Heart left ventricle (tissue), 13 donors: ENCODE measurements around the gene REPIN1.

ENCODE experiments used
- POLR2A ChIP-seq, 2 donors: fragments of 450-650 bp; IDR thresholded peaks; one replicate each; pipeline ENCODE4 v1.6.1; 2017; ENCODE audit warnings: antibody characterized with exemption in 2 of 2, mild to moderate bottlenecking in 2 of 2, moderate library complexity in 2 of 2
- TF ChIP-seq, protein P1 (sequence below), 12 donors: fragments of 200-600 bp; sonication (generic) in 4 of 12; IDR thresholded peaks; one replicate each; pipeline versions ENCODE4 v1.5.0 to v1.8.0; 2018 to 2022; ENCODE audit warnings: antibody characterized with exemption in 12 of 12, mild to moderate bottlenecking in 5 of 12
- donor health status: ischemic (EF 13 %, LVEDD 7.1; RV severe dilation, severe dysfunction).
- donor health status: DM: no; HTN: yes; CAD: no.
- donor health status: DM: no; HTN: no; CAD: no.
- donor health status: ischemic (EF 25% LVEDD 6.9; RV normal size, moderate dysfunction).
- donor health status: ischemic (EF 25% LVEDD 5.7; RV mildly dilated, moderate dysfunction).
- donor health status: ischemic (EF 35%, LVEDD 5.7; RV mildly dilated, moderate dysfunction).
- donor health status: nonischemic (EF 11% LVEDD 7.7; RV severe dilation, severe dysfunction).
- donor health status: DM: yes; HTN: yes; CAD: no.
- donor health status: PGD.
- donor health status: ischemic (EF 29% LVEDD 5.4; RV normal size, mild dysfunction).
- donor health status: nonischemic (EF 23%, LVEDD 6.1; RV moderate dilation, normal function).

DNA sequence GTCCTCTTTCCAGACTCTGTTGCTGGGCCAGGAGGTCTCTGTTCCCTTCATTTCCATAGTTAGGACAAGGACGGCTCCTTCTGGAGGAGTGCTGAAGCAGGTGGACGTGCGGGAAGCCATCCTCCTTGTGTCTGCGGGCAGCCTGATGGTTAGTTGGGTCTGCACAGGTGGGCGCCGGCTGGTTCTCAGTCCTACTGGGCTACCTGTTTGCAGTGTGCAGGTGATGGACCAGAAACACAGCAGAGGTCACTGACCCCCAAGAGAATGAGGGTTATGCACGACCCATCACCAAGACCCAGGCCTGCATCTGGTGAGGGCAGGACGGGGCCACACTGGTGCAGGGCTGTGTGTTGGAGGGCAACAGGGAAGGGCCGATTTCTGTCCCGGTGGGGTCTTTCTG lies 35.0 kb upstream of the REPIN1 start:
- TF ChIP-seq, protein P1, sequence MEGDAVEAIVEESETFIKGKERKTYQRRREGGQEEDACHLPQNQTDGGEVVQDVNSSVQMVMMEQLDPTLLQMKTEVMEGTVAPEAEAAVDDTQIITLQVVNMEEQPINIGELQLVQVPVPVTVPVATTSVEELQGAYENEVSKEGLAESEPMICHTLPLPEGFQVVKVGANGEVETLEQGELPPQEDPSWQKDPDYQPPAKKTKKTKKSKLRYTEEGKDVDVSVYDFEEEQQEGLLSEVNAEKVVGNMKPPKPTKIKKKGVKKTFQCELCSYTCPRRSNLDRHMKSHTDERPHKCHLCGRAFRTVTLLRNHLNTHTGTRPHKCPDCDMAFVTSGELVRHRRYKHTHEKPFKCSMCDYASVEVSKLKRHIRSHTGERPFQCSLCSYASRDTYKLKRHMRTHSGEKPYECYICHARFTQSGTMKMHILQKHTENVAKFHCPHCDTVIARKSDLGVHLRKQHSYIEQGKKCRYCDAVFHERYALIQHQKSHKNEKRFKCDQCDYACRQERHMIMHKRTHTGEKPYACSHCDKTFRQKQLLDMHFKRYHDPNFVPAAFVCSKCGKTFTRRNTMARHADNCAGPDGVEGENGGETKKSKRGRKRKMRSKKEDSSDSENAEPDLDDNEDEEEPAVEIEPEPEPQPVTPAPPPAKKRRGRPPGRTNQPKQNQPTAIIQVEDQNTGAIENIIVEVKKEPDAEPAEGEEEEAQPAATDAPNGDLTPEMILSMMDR (IDR thresholded peaks at IDR 0.05): no peak
- TF ChIP-seq POLR2A (IDR thresholded peaks at IDR 0.05): no peak
